ENCODE data around the gene RNPEP.
"Not testable (repeated sequence)": the region's sequence is repeated elsewhere in the genome, so short reads cannot be mapped to it uniquely, and the experiment has no call there.

Gene RNPEP

GRCh38 chr1:202012544-202013478 lies 30.4 kb downstream of the RNPEP start:
- DNase-seq = no peak

- no peak for DNase-seq
These were observed 31.2 kb downstream of the RNPEP start for GRCh38 chr1:202013603-202014002.

GRCh38 chr1:202014060-202014459 lies 31.6 kb downstream of the RNPEP start:
- no peak for DNase-seq

GRCh38 chr1:202014915-202015661 lies 32.6 kb downstream of the RNPEP start:
- DNase-seq = no peak

- no peak for DNase-seq
These were observed 33.2 kb downstream of the RNPEP start for GRCh38 chr1:202015662-202015937.

GRCh38 chr1:202016022-202016810 lies 33.8 kb downstream of the RNPEP start:
- DNase-seq = no peak

GRCh38 chr1:202016811-202017748 lies 34.6 kb downstream of the RNPEP start:
- no peak for DNase-seq

- DNase-seq = no peak
These were observed 35.5 kb downstream of the RNPEP start for GRCh38 chr1:202017749-202018467.

- DNase-seq = no peak
These were observed 36.2 kb downstream of the RNPEP start for GRCh38 chr1:202018468-202019234.

- not testable (repeated sequence) for DNase-seq
These were observed 36.7 kb downstream of the RNPEP start for GRCh38 chr1:202019235-202019558.

- DNase-seq = no peak
These were observed 40.6 kb downstream of the RNPEP start for GRCh38 chr1:202023001-202023433.

- no peak for DNase-seq
These were observed 46.8 kb downstream of the RNPEP start for GRCh38 chr1:202029171-202029665.

GRCh38 chr1:202029727-202030126 lies 47.3 kb downstream of the RNPEP start:
- DNase-seq = no peak

GRCh38 chr1:202031796-202032195 lies 49.3 kb downstream of the RNPEP start:
- no peak for DNase-seq

GRCh38 chr1:202034149-202034682 lies 51.8 kb downstream of the RNPEP start:
- no peak for DNase-seq

GRCh38 chr1:202034683-202035462 lies 52.4 kb downstream of the RNPEP start:
- DNase-seq = no peak

GRCh38 chr1:202036595-202037387 lies 54.3 kb downstream of the RNPEP start:
- no peak for DNase-seq

GRCh38 chr1:202037706-202038296 lies 55.4 kb downstream of the RNPEP start:
- DNase-seq = no peak
